ENCODE measurements around the gene DHX29.
A peak's percentile ranks its signal among the peaks of the same experiment; 100 is the strongest.
"Not testable (repeated sequence)": the region's sequence is repeated elsewhere in the genome, so short reads cannot be mapped to it uniquely, and the experiment has no call there.

Gene DHX29

GRCh38 chr5:55307383-55308253 is at the start of gene DHX29, which contains the start of gene MTREX:
Gene DHX29, minus strand, starts transcription at chr5:55307694. Its CDS starts 121 bp downstream, at chr5:55307573.
Gene MTREX, plus strand, starts transcription at chr5:55307989. Its CDS starts 25 bp downstream, at chr5:55308014.
- DNase-seq: peak; percentile 95

- DNase-seq: no peak
These were observed 49.4 kb upstream of the DHX29 start for GRCh38 chr5:55356896-55357295.

GRCh38 chr5:55350754-55351153 is 43.3 kb upstream of the DHX29 start:
- DNase-seq: no peak

GRCh38 chr5:55347786-55348185 is 40.3 kb upstream of the DHX29 start:
- no peak for DNase-seq

- DNase-seq: no peak
These were observed 37.8 kb upstream of the DHX29 start for GRCh38 chr5:55345327-55345726.

GRCh38 chr5:55344392-55344992 is 37.0 kb upstream of the DHX29 start:
- DNase-seq: peak; percentile 53

GRCh38 chr5:55343609-55344008 is 36.1 kb upstream of the DHX29 start:
- no peak for DNase-seq

- DNase-seq: no peak
These were observed 35.6 kb upstream of the DHX29 start for GRCh38 chr5:55343107-55343506.

GRCh38 chr5:55338810-55339243 is 31.3 kb upstream of the DHX29 start:
- no peak for DNase-seq

- no peak for DNase-seq
These were observed 30.7 kb upstream of the DHX29 start for GRCh38 chr5:55338092-55338613.

- DNase-seq: no peak
These were observed 26.3 kb upstream of the DHX29 start for GRCh38 chr5:55333811-55334210.

GRCh38 chr5:55333017-55333416 is 25.5 kb upstream of the DHX29 start:
- no peak for DNase-seq

- no peak for DNase-seq
These were observed 23.8 kb upstream of the DHX29 start for GRCh38 chr5:55331321-55331720.

GRCh38 chr5:55327281-55327680 is 19.8 kb upstream of the DHX29 start:
- peak; percentile 21 for DNase-seq

- DNase-seq: no peak
These were observed 18.1 kb upstream of the DHX29 start for GRCh38 chr5:55325621-55326020.

- peak; percentile 56 for DNase-seq
These were observed 17.4 kb upstream of the DHX29 start for GRCh38 chr5:55324815-55325418.

- DNase-seq: no peak
These were observed 16.5 kb upstream of the DHX29 start for GRCh38 chr5:55324006-55324405.

GRCh38 chr5:55320571-55320970 is 13.1 kb upstream of the DHX29 start:
- no peak for DNase-seq

GRCh38 chr5:55319491-55319890 is 12.0 kb upstream of the DHX29 start:
- DNase-seq: peak; percentile 62

- not testable (repeated sequence) for DNase-seq
These were observed 10.7 kb upstream of the DHX29 start for GRCh38 chr5:55318237-55318636.

GRCh38 chr5:55316837-55317236 is 9.3 kb upstream of the DHX29 start:
- DNase-seq: no peak

GRCh38 chr5:55316289-55316688 is 8.8 kb upstream of the DHX29 start:
- DNase-seq: no peak

- no peak for DNase-seq
These were observed 6.5 kb upstream of the DHX29 start for GRCh38 chr5:55313870-55314617.

Measured in fibroblast of skin of right quadriceps (primary cell).